Keratinocyte (primary cell): Measurements from ENCODE around the gene SMC4.

Experiments used
- EZH2 ChIP-seq: IDR thresholded peaks from one replicate; pipeline ENCODE4 v1.6.1; 2012; ENCODE audit warnings: inconsistent platforms, mild to moderate bottlenecking, low read length, moderate library complexity
- TF ChIP-seq, protein P1 (sequence below), 3 experiments: IDR thresholded peaks in 1 of 3; conservative IDR thresholded peaks in 1 of 3; optimal IDR thresholded peaks in 1 of 3; 2 replicates in 2 of 3; 3 replicates in 1 of 3; pipeline versions ENCODE3 to v1.5.1; 2011; ENCODE audit warnings: low read length in 3 of 3, mild to moderate bottlenecking in 3 of 3, moderate library complexity in 2 of 3, control low read depth in 1 of 3, inconsistent platforms in 1 of 3; ENCODE audit not compliant: insufficient read depth in 2 of 3; ENCODE audit errors: extremely low read depth in 1 of 3

- TF ChIP-seq, protein P1, sequence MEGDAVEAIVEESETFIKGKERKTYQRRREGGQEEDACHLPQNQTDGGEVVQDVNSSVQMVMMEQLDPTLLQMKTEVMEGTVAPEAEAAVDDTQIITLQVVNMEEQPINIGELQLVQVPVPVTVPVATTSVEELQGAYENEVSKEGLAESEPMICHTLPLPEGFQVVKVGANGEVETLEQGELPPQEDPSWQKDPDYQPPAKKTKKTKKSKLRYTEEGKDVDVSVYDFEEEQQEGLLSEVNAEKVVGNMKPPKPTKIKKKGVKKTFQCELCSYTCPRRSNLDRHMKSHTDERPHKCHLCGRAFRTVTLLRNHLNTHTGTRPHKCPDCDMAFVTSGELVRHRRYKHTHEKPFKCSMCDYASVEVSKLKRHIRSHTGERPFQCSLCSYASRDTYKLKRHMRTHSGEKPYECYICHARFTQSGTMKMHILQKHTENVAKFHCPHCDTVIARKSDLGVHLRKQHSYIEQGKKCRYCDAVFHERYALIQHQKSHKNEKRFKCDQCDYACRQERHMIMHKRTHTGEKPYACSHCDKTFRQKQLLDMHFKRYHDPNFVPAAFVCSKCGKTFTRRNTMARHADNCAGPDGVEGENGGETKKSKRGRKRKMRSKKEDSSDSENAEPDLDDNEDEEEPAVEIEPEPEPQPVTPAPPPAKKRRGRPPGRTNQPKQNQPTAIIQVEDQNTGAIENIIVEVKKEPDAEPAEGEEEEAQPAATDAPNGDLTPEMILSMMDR (optimal IDR thresholded peaks at IDR 0.05 in 1 of 3, IDR thresholded peaks at IDR 0.05 in 1 of 3, conservative IDR thresholded peaks at IDR 0.05 in 1 of 3; ENCODE audit: extremely low read depth in 1 of 3, insufficient read depth in 2 of 3, low read length in 3 of 3), result no peak
- TF ChIP-seq EZH2, result no peak
These were observed 79.9 kb downstream of the SMC4 start for GRCh38 chr3:160479376-160479775.
